GM12875 (cell line): ENCODE data around the gene HDAC11.

Experiments used
- H3K4me3 ChIP-seq: one replicate; pipeline ENCODE4 v1.5.1; 2011; ENCODE audit warnings: low read depth, low read length, control low read depth
- TF ChIP-seq, protein P1 (sequence below): IDR thresholded peaks from 2 replicates; pipeline ENCODE4 v1.5.1; 2011; ENCODE audit warnings: low read depth, mild to moderate bottlenecking, control low read depth, inconsistent platforms, low read length, moderate library complexity, borderline replicate concordance; ENCODE audit not compliant: insufficient read depth

The HDAC11 gene

DNA sequence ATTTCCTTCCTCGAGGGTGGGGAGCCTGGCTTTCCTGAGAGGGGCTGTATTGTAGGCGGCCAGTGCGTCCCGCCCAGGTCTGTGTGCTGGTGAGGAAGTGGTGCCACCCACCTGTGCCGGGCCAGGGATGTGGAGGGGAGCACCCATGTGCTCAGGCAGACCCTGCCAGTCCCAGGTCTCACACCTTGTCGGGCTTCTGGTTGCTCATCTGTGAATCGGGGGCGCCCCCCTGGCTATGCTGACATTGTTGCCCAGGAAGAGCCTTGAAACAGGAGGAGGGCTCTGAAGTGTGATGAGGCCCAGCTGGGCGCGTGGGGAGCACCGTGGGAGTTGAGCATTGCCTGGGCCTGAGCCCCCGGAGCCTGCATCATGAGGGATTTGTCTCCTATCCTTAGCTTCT, 73.6 kb downstream of the HDAC11 start:
- H3K4me3 ChIP-seq: no peak overlapping the region
- TF ChIP-seq, protein P1, sequence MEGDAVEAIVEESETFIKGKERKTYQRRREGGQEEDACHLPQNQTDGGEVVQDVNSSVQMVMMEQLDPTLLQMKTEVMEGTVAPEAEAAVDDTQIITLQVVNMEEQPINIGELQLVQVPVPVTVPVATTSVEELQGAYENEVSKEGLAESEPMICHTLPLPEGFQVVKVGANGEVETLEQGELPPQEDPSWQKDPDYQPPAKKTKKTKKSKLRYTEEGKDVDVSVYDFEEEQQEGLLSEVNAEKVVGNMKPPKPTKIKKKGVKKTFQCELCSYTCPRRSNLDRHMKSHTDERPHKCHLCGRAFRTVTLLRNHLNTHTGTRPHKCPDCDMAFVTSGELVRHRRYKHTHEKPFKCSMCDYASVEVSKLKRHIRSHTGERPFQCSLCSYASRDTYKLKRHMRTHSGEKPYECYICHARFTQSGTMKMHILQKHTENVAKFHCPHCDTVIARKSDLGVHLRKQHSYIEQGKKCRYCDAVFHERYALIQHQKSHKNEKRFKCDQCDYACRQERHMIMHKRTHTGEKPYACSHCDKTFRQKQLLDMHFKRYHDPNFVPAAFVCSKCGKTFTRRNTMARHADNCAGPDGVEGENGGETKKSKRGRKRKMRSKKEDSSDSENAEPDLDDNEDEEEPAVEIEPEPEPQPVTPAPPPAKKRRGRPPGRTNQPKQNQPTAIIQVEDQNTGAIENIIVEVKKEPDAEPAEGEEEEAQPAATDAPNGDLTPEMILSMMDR: no peak

DNA sequence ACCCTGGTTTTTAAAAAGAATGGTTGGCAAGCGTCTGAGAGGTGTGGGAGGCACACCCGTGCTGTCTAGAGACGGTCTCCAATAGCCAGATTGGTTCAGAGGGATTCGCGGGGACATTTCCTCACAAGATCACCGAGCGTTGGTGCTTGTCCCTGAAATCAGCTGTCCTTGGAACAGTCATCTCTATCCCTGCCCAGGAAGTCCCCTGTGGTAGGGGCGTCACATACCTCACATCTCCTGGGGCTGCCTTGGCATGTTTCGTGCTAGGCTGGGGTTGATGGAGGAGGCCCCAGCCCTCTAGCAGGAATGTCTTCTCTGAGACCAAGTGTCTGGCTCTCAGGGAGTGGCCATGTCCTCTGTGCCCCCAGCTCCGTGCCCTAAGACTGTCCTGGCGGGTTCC, 75.6 kb downstream of the HDAC11 start:
- H3K4me3 ChIP-seq: no peak overlapping the region
- TF ChIP-seq, protein P1: no peak
